Osteocyte (in vitro differentiated cells): ENCODE measurements around the gene SERPINA12. TPM values are rescaled to one million over a fixed set of nuclear protein-coding genes. Genes with fewer than 3 reads are reported as not detected.

Experiments
- DNase-seq: peaks from one replicate; pipeline ENCODE4 v3.0.0; 2021; ENCODE audit warnings: mixed read lengths; ENCODE audit not compliant: unreplicated experiment; ENCODE audit errors: extremely low spot score
- H3K27ac Mint-ChIP-seq: one replicate; pipeline ENCODE4 v1.8.0; 2021; ENCODE audit warnings: mild to moderate bottlenecking, mixed read lengths; ENCODE audit not compliant: unreplicated experiment
- H3K27me3 Mint-ChIP-seq: one replicate; pipeline ENCODE4 v1.8.0; 2021; ENCODE audit warnings: mixed read lengths; ENCODE audit not compliant: unreplicated experiment
- H3K36me3 Mint-ChIP-seq: one replicate; pipeline ENCODE4 v1.8.0; 2021; ENCODE audit warnings: mixed read lengths; ENCODE audit not compliant: unreplicated experiment
- H3K4me1 Mint-ChIP-seq: one replicate; pipeline ENCODE4 v1.8.0; 2021; ENCODE audit warnings: mixed read lengths; ENCODE audit not compliant: unreplicated experiment
- H3K4me3 Mint-ChIP-seq: one replicate; pipeline ENCODE4 v1.8.0; 2021; ENCODE audit warnings: mild to moderate bottlenecking, moderate library complexity, mixed read lengths; ENCODE audit not compliant: unreplicated experiment
- H3K9me3 Mint-ChIP-seq: one replicate; pipeline ENCODE4 v1.8.0; 2021; ENCODE audit warnings: mixed read lengths; ENCODE audit not compliant: unreplicated experiment
- total RNA-seq: library from RNA; stranded (reverse); gene quantifications from 2 replicates; pipeline ENCODE4 v1.2.1, GENCODE V29; 2021
- TF ChIP-seq, protein P1 (sequence below): fragments of 200-600 bp; sonication (generic); IDR thresholded peaks from 2 replicates; pipeline ENCODE4 v1.5.0; 2021; ENCODE audit warnings: antibody characterized with exemption, mild to moderate bottlenecking, moderate library complexity

Gene SERPINA12
- total RNA-seq, 1 donor from 2014 or later, result not detected

DNA sequence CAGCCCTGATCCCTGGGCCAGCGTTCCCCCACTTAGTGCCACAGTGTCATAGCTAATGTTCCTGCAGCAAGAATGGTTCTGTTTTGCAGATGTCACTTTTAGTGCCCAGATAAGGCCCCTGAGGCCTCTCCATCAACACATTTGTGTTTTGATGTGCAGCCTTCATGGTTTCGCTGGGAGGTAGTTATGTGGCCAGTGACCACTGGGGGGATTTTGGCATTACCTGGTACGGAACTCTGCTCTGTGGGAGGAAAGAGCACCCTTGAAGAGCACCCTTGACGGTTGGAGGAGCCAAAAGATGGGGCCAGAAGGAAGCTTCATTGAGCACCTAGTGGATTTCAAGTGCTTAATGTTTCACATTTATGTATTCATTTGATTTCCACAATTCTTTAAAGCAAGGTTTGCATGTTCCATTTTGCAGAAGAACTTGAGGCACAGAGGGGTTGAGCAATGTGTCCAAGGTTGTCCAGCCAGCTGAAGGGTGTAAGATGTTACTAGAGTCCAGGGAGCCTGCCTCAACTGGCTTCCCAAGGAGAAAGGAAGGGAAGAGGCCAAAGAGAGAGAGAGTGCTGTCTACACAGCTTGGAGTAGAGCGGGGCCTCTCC is 69.7 kb downstream of the SERPINA12 start:
- H3K27me3 Mint-ChIP-seq, result peaks cover 11% of the 10 kb centered on the region
- no peaks in the 10 kb centered on the region for H3K36me3 Mint-ChIP-seq
- no peak overlapping the region for H3K4me3 Mint-ChIP-seq
- no peak for DNase-seq
- no peaks in the 10 kb centered on the region for H3K9me3 Mint-ChIP-seq
- no peaks in the 10 kb centered on the region for H3K4me1 Mint-ChIP-seq
- H3K27ac Mint-ChIP-seq, result no peak overlapping the region
- TF ChIP-seq, protein P1, sequence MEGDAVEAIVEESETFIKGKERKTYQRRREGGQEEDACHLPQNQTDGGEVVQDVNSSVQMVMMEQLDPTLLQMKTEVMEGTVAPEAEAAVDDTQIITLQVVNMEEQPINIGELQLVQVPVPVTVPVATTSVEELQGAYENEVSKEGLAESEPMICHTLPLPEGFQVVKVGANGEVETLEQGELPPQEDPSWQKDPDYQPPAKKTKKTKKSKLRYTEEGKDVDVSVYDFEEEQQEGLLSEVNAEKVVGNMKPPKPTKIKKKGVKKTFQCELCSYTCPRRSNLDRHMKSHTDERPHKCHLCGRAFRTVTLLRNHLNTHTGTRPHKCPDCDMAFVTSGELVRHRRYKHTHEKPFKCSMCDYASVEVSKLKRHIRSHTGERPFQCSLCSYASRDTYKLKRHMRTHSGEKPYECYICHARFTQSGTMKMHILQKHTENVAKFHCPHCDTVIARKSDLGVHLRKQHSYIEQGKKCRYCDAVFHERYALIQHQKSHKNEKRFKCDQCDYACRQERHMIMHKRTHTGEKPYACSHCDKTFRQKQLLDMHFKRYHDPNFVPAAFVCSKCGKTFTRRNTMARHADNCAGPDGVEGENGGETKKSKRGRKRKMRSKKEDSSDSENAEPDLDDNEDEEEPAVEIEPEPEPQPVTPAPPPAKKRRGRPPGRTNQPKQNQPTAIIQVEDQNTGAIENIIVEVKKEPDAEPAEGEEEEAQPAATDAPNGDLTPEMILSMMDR, result no peak

Other genes starting within 250 kb of the SERPINA12 start
- gene SERPINA10, start 216.2 kb downstream of the SERPINA12 start, total RNA-seq, result not detected in 2 replicates
- gene SERPINA6, start 186.1 kb downstream of the SERPINA12 start, total RNA-seq, result not detected in 2 replicates
- not detected in 2 replicates for gene SERPINA2, start 142.8 kb downstream of the SERPINA12 start, total RNA-seq
- not detected in 2 replicates for gene SERPINA1, start 120.9 kb downstream of the SERPINA12 start, total RNA-seq
- not detected in 2 replicates for gene SERPINA11, start 56.7 kb downstream of the SERPINA12 start, total RNA-seq
- gene SERPINA9, start 33.3 kb downstream of the SERPINA12 start, total RNA-seq, result not detected in 2 replicates
- gene SERPINA4, start 52.0 kb upstream of the SERPINA12 start, total RNA-seq, result not detected in 2 replicates
- gene SERPINA5, start 72.0 kb upstream of the SERPINA12 start, total RNA-seq, result 0.16 TPM in 1 of 2 replicates, not detected in the other
- gene SERPINA3, start 102.9 kb upstream of the SERPINA12 start, total RNA-seq, result 1.2 and 1.6 TPM in 2 replicates